PC-3 (cell line): Measurements from ENCODE around the gene TMEM140. TPM values are rescaled to one million over a fixed set of nuclear protein-coding genes. Genes with fewer than 3 reads are reported as not detected.
A peak's percentile ranks its signal among the peaks of the same experiment; 100 is the strongest.

Experiments used
- ATAC-seq: fragments of 200-7000 bp; cut with Tn5 transposase; 2 replicates; pipeline ENCODE4 v1.9.1; 2020; ENCODE audit warnings: mild to moderate bottlenecking, moderate library complexity
- BruUV-seq: library from RNA; stranded (reverse); fragments of 400-500 nt; replicated peaks from 2 replicates; lab custom pipeline; 2021; lab: Mats Ljungman, UMichigan
- CTCF ChIA-PET: fragments of 300-600 bp; sonication (Branson Sonifier 250); formaldehyde crosslinking; loops from one replicate; lab custom pipeline; 2022; ENCODE audit warnings: antibody characterized with exemption; lab: Charles Lee
- POLR2A ChIA-PET: fragments of 300-600 bp; sonication (Branson Sonifier 250); formaldehyde crosslinking; loops from one replicate; lab custom pipeline; 2022; ENCODE audit warnings: antibody characterized with exemption; ENCODE audit not compliant: unreplicated experiment; lab: Charles Lee
- DNase-seq: peaks from one replicate; pipeline ENCODE4 v3.0.0-alpha.2; 2015
- H2AFZ ChIP-seq: fragments of 300-600 bp; sonication (generic); 2 replicates; pipeline ENCODE4 v1.6.0; 2016; ENCODE audit warnings: antibody characterized with exemption, low read length
- H3F3A ChIP-seq: fragments of 300-600 bp; sonication (generic); one replicate; pipeline ENCODE4 v1.6.0; 2017; ENCODE audit warnings: antibody characterized with exemption, low read length, control low read depth, mild to moderate bottlenecking; ENCODE audit not compliant: unreplicated experiment
- H3K27ac ChIP-seq: fragments of 300-600 bp; sonication (generic); 2 replicates; pipeline ENCODE4 v1.5.1; 2016; ENCODE audit warnings: mild to moderate bottlenecking, low read length
- H3K27me3 ChIP-seq: fragments of 300-600 bp; sonication (generic); 2 replicates; pipeline ENCODE4 v1.6.1; 2016; ENCODE audit warnings: low read length, mixed read lengths
- H3K36me3 ChIP-seq: fragments of 300-600 bp; sonication (generic); 2 replicates; pipeline ENCODE4 v1.6.1; 2016; ENCODE audit warnings: low read depth, mixed run types, low read length, mixed read lengths
- H3K4me1 ChIP-seq: fragments of 300-600 bp; sonication (generic); 2 replicates; pipeline ENCODE4 v1.5.1; 2016; ENCODE audit warnings: low read length; ENCODE audit not compliant: insufficient read depth
- H3K4me2 ChIP-seq: fragments of 300-600 bp; sonication (generic); 2 replicates; pipeline ENCODE4 v1.6.0; 2016; ENCODE audit warnings: low read length
- H3K4me3 ChIP-seq: fragments of 300-600 bp; sonication (generic); 2 replicates; pipeline ENCODE4 v1.5.1; 2016; ENCODE audit warnings: mild to moderate bottlenecking, low read length, mixed read lengths
- H3K79me2 ChIP-seq: fragments of 300-600 bp; sonication (generic); 2 replicates; pipeline ENCODE4 v1.6.1; 2017; ENCODE audit warnings: low read length, mixed read lengths
- H3K9ac ChIP-seq: fragments of 300-600 bp; sonication (generic); 2 replicates; pipeline ENCODE4 v1.6.0; 2016; ENCODE audit warnings: mild to moderate bottlenecking, low read length
- H3K9me2 ChIP-seq: fragments of 300-600 bp; sonication (generic); replicated peaks from 2 replicates; pipeline ENCODE4 v1.6.1; 2016; ENCODE audit warnings: mixed run types, low read length, mixed read lengths
- H3K9me3 ChIP-seq: fragments of 300-600 bp; sonication (generic); 2 replicates; pipeline ENCODE4 v1.6.1; 2016; ENCODE audit warnings: low read length, mixed read lengths
- H4K20me1 ChIP-seq: fragments of 300-600 bp; sonication (generic); 2 replicates; pipeline ENCODE4 v1.6.1; 2016; ENCODE audit warnings: low read length, mixed read lengths
- CTCF ChIP-seq: fragments of 300-600 bp; sonication (generic); conservative IDR thresholded peaks from 2 replicates; pipeline ENCODE4 v1.5.1; 2017; ENCODE audit warnings: antibody characterized with exemption, low read depth, mild to moderate bottlenecking, low read length
- EZH2 ChIP-seq: fragments of 300-600 bp; sonication (generic); IDR thresholded peaks from one replicate; pipeline ENCODE4 v1.6.1; 2017; ENCODE audit warnings: antibody characterized with exemption, mild to moderate bottlenecking, low read length; ENCODE audit not compliant: unreplicated experiment
- EZH2phosphoT487 ChIP-seq: fragments of 300-600 bp; sonication (generic); IDR thresholded peaks from 2 replicates; pipeline ENCODE4 v1.6.1; 2018; ENCODE audit warnings: mild to moderate bottlenecking, antibody characterized with exemption, low read length, borderline replicate concordance
- intact Hi-C: fragments of 100-400 bp; cut with micrococcal nuclease; formaldehyde crosslinking; loops from 2 replicates; pipeline ENCODE4 v1.9.0; 2023
- total RNA-seq: library from RNA; depleted of rRNA; stranded (reverse); fragments of >200 nt; gene quantifications from 2 replicates; pipeline ENCODE4 v1.2.3, GENCODE V29; 2014

The TMEM140 gene
- total RNA-seq, 1 experiment from 2014 or later = not detected

- H3K9me2 ChIP-seq = no peaks in the 10 kb centered on the region
- peak overlapping the region; percentile 97 for H3K4me2 ChIP-seq
- no peaks in the 10 kb centered on the region for H3K9me3 ChIP-seq
- peak overlapping the region; percentile 89; the same call in 1 of the 2 replicates for H2AFZ ChIP-seq
- ChIA-PET POLR2A (no interaction called here), CTCF (no interaction called here)
- no peaks in the 10 kb centered on the region for H3F3A ChIP-seq
- peak; percentile 16 for ATAC-seq
- peaks cover 27% of the 10 kb centered on the region for H3K79me2 ChIP-seq
- peaks cover 38% of the 10 kb centered on the region for H3K36me3 ChIP-seq
- DNase-seq = peak; percentile 82
- intact Hi-C loops = no loop called here
- H3K4me1 ChIP-seq = peaks cover 13% of the 10 kb centered on the region
- no peaks in the 10 kb centered on the region for H3K27me3 ChIP-seq
- peak overlapping the region; percentile 94 for H3K27ac ChIP-seq
- no peaks in the 10 kb centered on the region for H4K20me1 ChIP-seq
- no peak for TF ChIP-seq EZH2phosphoT487
- peak; percentile 49 for TF ChIP-seq CTCF
- no peak for TF ChIP-seq EZH2
- TSS peak; percentile 53 for BruUV-seq
- peak overlapping the region; percentile 94 for H3K4me3 ChIP-seq
- peak overlapping the region; percentile 99 for H3K9ac ChIP-seq
Measured at GRCh38 chr7:135169141-135169963, 21.5 kb downstream of the TMEM140 start.

- Histone ChIP-seq H3K4me2 (peak overlapping the region; percentile 97), H4K20me1 (no peaks in the 10 kb centered on the region), H3F3A (no peaks in the 10 kb centered on the region), H3K4me3 (peak overlapping the region; percentile 94), H3K36me3 (peaks cover 35% of the 10 kb centered on the region), H2AFZ (peak overlapping the region; percentile 89), H3K4me1 (peaks cover 13% of the 10 kb centered on the region), H3K27me3 (no peaks in the 10 kb centered on the region), H3K9ac (peak overlapping the region; percentile 99), H3K27ac (peak overlapping the region; percentile 94), H3K9me2 (no peaks in the 10 kb centered on the region), H3K79me2 (peaks cover 27% of the 10 kb centered on the region), H3K9me3 (no peaks in the 10 kb centered on the region)
- DNase-seq (no peak), ATAC-seq (no peak)
- ChIA-PET CTCF (no interaction called here), POLR2A (interaction anchor here (0.6 kb wide), 2 partner anchors 140 to 203 kb away, joined by 4 to 7 read pairs; no protein-coding TSS in a partner anchor)
- TF ChIP-seq CTCF = no peak
- no peak for TF ChIP-seq EZH2phosphoT487
- TF ChIP-seq EZH2 = no peak
- no TSS peak for BruUV-seq
- intact Hi-C loops = loop anchor here (1.0 to 10.0 kb wide), 6 partner anchors 22 to 525 kb away; partner anchors contain the start of genes BPGM, TMEM140 and WDR91
Measured at GRCh38 chr7:135169964-135170273, 22.0 kb downstream of the TMEM140 start.
